GM23338 (cell line): ENCODE measurements around the gene LRP1B. TPM values are rescaled to one million over a fixed set of nuclear protein-coding genes. Genes with fewer than 3 reads are reported as not detected.

Experiments
- ATAC-seq: fragments of 200-7000 bp; cut with Tn5 transposase; 3 replicates; pipeline ENCODE4 v1.9.1; 2020
- DNase-seq: peaks from one replicate; pipeline ENCODE4 v3.0.0-alpha.2; 2015; ENCODE audit warnings: low spot score
- H2AFZ ChIP-seq: fragments of 200-600 bp; sonication (generic); 2 replicates; pipeline ENCODE4 v1.8.0; 2016; ENCODE audit warnings: antibody characterized with exemption, mild to moderate bottlenecking, moderate library complexity
- H3F3A ChIP-seq: fragments of 200-600 bp; sonication (generic); replicated peaks from 2 replicates; pipeline ENCODE4 v1.8.0; 2017; ENCODE audit warnings: antibody characterized with exemption, mixed run types, low read depth
- H3K27ac ChIP-seq: fragments of 200-600 bp; sonication (generic); 2 replicates; pipeline ENCODE4 v1.6.1; 2016; ENCODE audit warnings: low read depth
- H3K27me3 ChIP-seq: fragments of 200-600 bp; sonication (generic); 2 replicates; pipeline ENCODE4 v1.8.0; 2016; ENCODE audit warnings: mild to moderate bottlenecking, mixed run types, moderate library complexity; ENCODE audit not compliant: insufficient read depth
- H3K36me3 ChIP-seq: fragments of 200-600 bp; sonication (generic); 2 replicates; pipeline ENCODE4 v1.8.0; 2016; ENCODE audit warnings: mild to moderate bottlenecking; ENCODE audit not compliant: insufficient read depth
- H3K4me1 ChIP-seq: fragments of 200-600 bp; sonication (generic); 2 replicates; pipeline ENCODE4 v1.8.0; 2016; ENCODE audit warnings: mild to moderate bottlenecking, moderate library complexity; ENCODE audit not compliant: insufficient read depth
- H3K4me2 ChIP-seq: fragments of 200-600 bp; sonication (generic); 2 replicates; pipeline ENCODE4 v1.7.1; 2017; ENCODE audit warnings: mixed run types
- H3K4me3 ChIP-seq: fragments of 200-600 bp; sonication (generic); 2 replicates; pipeline ENCODE4 v1.6.1; 2016; ENCODE audit warnings: mixed run types
- H3K79me2 ChIP-seq: fragments of 200-600 bp; sonication (generic); replicated peaks from 2 replicates; pipeline ENCODE4 v1.8.0; 2017; ENCODE audit warnings: mild to moderate bottlenecking; ENCODE audit not compliant: insufficient read depth
- H3K9me2 ChIP-seq: fragments of 200-600 bp; sonication (generic); 2 replicates; pipeline ENCODE4 v1.8.0; 2017; ENCODE audit not compliant: insufficient read depth
- H4K20me1 ChIP-seq: fragments of 200-600 bp; sonication (generic); replicated peaks from 2 replicates; pipeline ENCODE4 v1.8.0; 2017; ENCODE audit warnings: mild to moderate bottlenecking; ENCODE audit not compliant: insufficient read depth
- H3K27ac Mint-ChIP-seq: 2 replicates; pipeline ENCODE4 v1.8.0; 2020; ENCODE audit warnings: inconsistent platforms, mild to moderate bottlenecking, moderate library complexity, mixed read lengths
- H3K27me3 Mint-ChIP-seq: 3 replicates; pipeline ENCODE4 v1.8.0; 2022; ENCODE audit warnings: low read depth, mild to moderate bottlenecking, moderate library complexity, mixed read lengths, inconsistent platforms; ENCODE audit not compliant: insufficient read depth, poor library complexity
- H3K36me3 Mint-ChIP-seq: 3 replicates; pipeline ENCODE4 v1.8.0; 2021; ENCODE audit warnings: low read depth, mild to moderate bottlenecking, inconsistent platforms, moderate library complexity, mixed read lengths
- H3K4me1 Mint-ChIP-seq: 3 replicates; pipeline ENCODE4 v1.8.0; 2020; ENCODE audit warnings: mild to moderate bottlenecking, inconsistent platforms, mixed read lengths
- H3K4me3 Mint-ChIP-seq: 3 replicates; pipeline ENCODE4 v1.8.0; 2021; ENCODE audit warnings: moderate library complexity, mild to moderate bottlenecking, inconsistent platforms, mixed read lengths
- H3K9me3 Mint-ChIP-seq: 3 replicates; pipeline ENCODE4 v1.8.0; 2020; ENCODE audit warnings: moderate library complexity, mild to moderate bottlenecking, inconsistent platforms, mixed read lengths
- CREB1 ChIP-seq: fragments of 250-450 bp; sonication (Bioruptor Pico); IDR thresholded peaks from 2 replicates; pipeline ENCODE4 v1.5.0; 2020; ENCODE audit warnings: low read depth, mild to moderate bottlenecking, moderate library complexity
- ETS1 ChIP-seq: IDR thresholded peaks from 2 replicates; pipeline ENCODE4 v1.6.1; 2016; ENCODE audit warnings: antibody characterized with exemption
- EZH2 ChIP-seq: fragments of 200-600 bp; sonication (generic); IDR thresholded peaks from one replicate; pipeline ENCODE4 v1.8.0; 2017; ENCODE audit warnings: antibody characterized with exemption, mild to moderate bottlenecking, low read depth; ENCODE audit not compliant: unreplicated experiment
- NANOG ChIP-seq: IDR thresholded peaks from 2 replicates; pipeline ENCODE4 v1.6.1; 2016; ENCODE audit warnings: antibody characterized with exemption, borderline replicate concordance
- POLR2AphosphoS5 ChIP-seq: IDR thresholded peaks from 2 replicates; pipeline ENCODE4 v1.6.1; 2016; ENCODE audit warnings: antibody characterized with exemption, low read depth
- STAT1 ChIP-seq: IDR thresholded peaks from one replicate; pipeline ENCODE4 v1.6.1; 2016; ENCODE audit warnings: antibody characterized with exemption; ENCODE audit not compliant: unreplicated experiment
- ZNF114 ChIP-seq: fragments of 250-450 bp; sonication (Bioruptor Pico); IDR thresholded peaks from 2 replicates; pipeline ENCODE4 v1.5.0; 2020; ENCODE audit warnings: mild to moderate bottlenecking, moderate library complexity
- ZNF331 ChIP-seq: fragments of 250-450 bp; sonication (Bioruptor Pico); IDR thresholded peaks from 2 replicates; pipeline ENCODE4 v1.5.0; 2020; ENCODE audit warnings: low read depth, mild to moderate bottlenecking, moderate library complexity
- polyA plus RNA-seq: library from polyadenylated mRNA; unstranded; fragments of >200 nt; fragmentation: Nextera tagmentation; extraction: Ambion mirVana; gene quantifications from 2 replicates; pipeline ENCODE4 v1.2.1, GENCODE V29; 2016
- total RNA-seq: library from RNA; depleted of rRNA; stranded (reverse); fragments of >200 nt; shearing (Covaris generic); gene quantifications from 2 replicates; pipeline ENCODE4 v1.2.3, GENCODE V29; 2014
- TF ChIP-seq, protein P1 (sequence below): IDR thresholded peaks from one replicate; pipeline ENCODE4 v1.6.1; 2018; ENCODE audit warnings: antibody characterized with exemption; ENCODE audit not compliant: unreplicated experiment

Gene LRP1B
- total and polyA plus RNA-seq, 2 experiments from 2014 or later: 0.15 to 0.97 TPM

GRCh38 chr2:140354544-140354943, 1776.3 kb downstream of the LRP1B start (continued):
- TF ChIP-seq, protein P1, sequence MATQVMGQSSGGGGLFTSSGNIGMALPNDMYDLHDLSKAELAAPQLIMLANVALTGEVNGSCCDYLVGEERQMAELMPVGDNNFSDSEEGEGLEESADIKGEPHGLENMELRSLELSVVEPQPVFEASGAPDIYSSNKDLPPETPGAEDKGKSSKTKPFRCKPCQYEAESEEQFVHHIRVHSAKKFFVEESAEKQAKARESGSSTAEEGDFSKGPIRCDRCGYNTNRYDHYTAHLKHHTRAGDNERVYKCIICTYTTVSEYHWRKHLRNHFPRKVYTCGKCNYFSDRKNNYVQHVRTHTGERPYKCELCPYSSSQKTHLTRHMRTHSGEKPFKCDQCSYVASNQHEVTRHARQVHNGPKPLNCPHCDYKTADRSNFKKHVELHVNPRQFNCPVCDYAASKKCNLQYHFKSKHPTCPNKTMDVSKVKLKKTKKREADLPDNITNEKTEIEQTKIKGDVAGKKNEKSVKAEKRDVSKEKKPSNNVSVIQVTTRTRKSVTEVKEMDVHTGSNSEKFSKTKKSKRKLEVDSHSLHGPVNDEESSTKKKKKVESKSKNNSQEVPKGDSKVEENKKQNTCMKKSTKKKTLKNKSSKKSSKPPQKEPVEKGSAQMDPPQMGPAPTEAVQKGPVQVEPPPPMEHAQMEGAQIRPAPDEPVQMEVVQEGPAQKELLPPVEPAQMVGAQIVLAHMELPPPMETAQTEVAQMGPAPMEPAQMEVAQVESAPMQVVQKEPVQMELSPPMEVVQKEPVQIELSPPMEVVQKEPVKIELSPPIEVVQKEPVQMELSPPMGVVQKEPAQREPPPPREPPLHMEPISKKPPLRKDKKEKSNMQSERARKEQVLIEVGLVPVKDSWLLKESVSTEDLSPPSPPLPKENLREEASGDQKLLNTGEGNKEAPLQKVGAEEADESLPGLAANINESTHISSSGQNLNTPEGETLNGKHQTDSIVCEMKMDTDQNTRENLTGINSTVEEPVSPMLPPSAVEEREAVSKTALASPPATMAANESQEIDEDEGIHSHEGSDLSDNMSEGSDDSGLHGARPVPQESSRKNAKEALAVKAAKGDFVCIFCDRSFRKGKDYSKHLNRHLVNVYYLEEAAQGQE: no peak
- TF ChIP-seq NANOG (no peak), STAT1 (no peak), CREB1 (CRISPR knock-in tag) (no peak), POLR2AphosphoS5 (no peak), ZNF114 (CRISPR knock-in tag) (no peak), ETS1 (no peak)

- no peaks in the 10 kb centered on the region for H3K36me3 Mint-ChIP-seq
- no peaks in the 10 kb centered on the region for H3K27me3 Mint-ChIP-seq
- ATAC-seq: no peak
- no peaks in the 10 kb centered on the region for H3K9me3 Mint-ChIP-seq
- no peak for DNase-seq
- Histone ChIP-seq H3K27ac (no peak overlapping the region), H3K79me2 (no peaks in the 10 kb centered on the region), H3K4me3 (no peak overlapping the region), H3F3A (no peaks in the 10 kb centered on the region), H3K9me2 (no peaks in the 10 kb centered on the region), H3K36me3 (no peaks in the 10 kb centered on the region), H2AFZ (no peak overlapping the region), H3K4me1 (peaks cover 30% of the 10 kb centered on the region), H3K4me2 (no peak overlapping the region), H4K20me1 (no peaks in the 10 kb centered on the region), H3K27me3 (no peaks in the 10 kb centered on the region)
- H3K27ac Mint-ChIP-seq: no peak overlapping the region
- H3K4me1 Mint-ChIP-seq: peaks cover 24% of the 10 kb centered on the region
- no peak overlapping the region for H3K4me3 Mint-ChIP-seq
- TF ChIP-seq NANOG: no peak
- no peak for TF ChIP-seq ETS1
- TF ChIP-seq, protein P1: no peak
- TF ChIP-seq EZH2: no peak
- TF ChIP-seq ZNF331: no peak
Measured at GRCh38 chr2:140353541-140353940, 1777.3 kb downstream of the LRP1B start.
